Measurements from ENCODE around the gene RNF213.

DNA sequence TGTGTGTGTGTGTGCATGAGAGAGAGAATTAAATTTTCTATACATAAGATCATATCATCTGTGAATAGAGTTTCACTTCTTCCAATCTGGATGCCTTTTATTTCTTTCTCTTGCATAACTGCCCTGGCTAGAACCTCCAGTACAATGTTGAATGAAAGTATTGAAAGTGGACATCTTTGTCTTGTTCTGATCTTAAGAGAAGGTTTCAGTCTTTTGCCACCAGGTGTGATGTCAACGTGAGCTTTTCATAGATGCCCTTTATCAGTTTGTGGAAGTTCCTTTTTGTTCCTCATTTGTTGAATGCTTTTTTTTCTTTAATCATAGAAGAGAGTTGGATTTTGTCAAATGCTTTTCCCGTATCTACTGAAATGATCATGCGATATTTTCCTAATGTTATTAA lies 63.3 kb downstream of the RNF213 start:
- TF ChIP-seq, protein P1, sequence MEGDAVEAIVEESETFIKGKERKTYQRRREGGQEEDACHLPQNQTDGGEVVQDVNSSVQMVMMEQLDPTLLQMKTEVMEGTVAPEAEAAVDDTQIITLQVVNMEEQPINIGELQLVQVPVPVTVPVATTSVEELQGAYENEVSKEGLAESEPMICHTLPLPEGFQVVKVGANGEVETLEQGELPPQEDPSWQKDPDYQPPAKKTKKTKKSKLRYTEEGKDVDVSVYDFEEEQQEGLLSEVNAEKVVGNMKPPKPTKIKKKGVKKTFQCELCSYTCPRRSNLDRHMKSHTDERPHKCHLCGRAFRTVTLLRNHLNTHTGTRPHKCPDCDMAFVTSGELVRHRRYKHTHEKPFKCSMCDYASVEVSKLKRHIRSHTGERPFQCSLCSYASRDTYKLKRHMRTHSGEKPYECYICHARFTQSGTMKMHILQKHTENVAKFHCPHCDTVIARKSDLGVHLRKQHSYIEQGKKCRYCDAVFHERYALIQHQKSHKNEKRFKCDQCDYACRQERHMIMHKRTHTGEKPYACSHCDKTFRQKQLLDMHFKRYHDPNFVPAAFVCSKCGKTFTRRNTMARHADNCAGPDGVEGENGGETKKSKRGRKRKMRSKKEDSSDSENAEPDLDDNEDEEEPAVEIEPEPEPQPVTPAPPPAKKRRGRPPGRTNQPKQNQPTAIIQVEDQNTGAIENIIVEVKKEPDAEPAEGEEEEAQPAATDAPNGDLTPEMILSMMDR (IDR thresholded peaks at IDR 0.05) = no peak
- TF ChIP-seq POLR2A (IDR thresholded peaks at IDR 0.05) (no peak), POLR2AphosphoS5 (IDR thresholded peaks at IDR 0.05) (no peak), EP300 (IDR thresholded peaks at IDR 0.05) (no peak)
